ENCODE results near the gene UGT1A9. TPM values are rescaled to one million over a fixed set of nuclear protein-coding genes. Genes with fewer than 3 reads are reported as not detected.

Gene UGT1A9
- total RNA-seq, 1 experiment from 2014 or later = not detected

GRCh38 chr2:233650981-233651380 lies 20.7 kb upstream of the UGT1A9 start:
- no peak overlapping the region for H2BK20ac ChIP-seq (ENCODE audit: low read depth, low read length, poor library complexity, severe bottlenecking)
- no peaks in the 10 kb centered on the region for H4K20me1 ChIP-seq (ENCODE audit: control insufficient read depth, insufficient read depth, insufficient read length)
- H2AFZ ChIP-seq (ENCODE audit: low read length) = no peak overlapping the region
- no peak overlapping the region for H4K8ac ChIP-seq (replicated peaks; ENCODE audit: insufficient read length, low read depth, low read length)
- no peak overlapping the region for H4K91ac ChIP-seq (ENCODE audit: insufficient read length, low read depth, low read length)
- no peak overlapping the region for H2BK15ac ChIP-seq (ENCODE audit: low read depth, low read length)
- no peak overlapping the region for H3T11ph ChIP-seq (ENCODE audit: low read length)
- H3K27me3 ChIP-seq (ENCODE audit: insufficient read depth, low read length) = no peaks in the 10 kb centered on the region
- no peak overlapping the region for H3K18ac ChIP-seq (ENCODE audit: insufficient read length, low read depth, low read length)
- no peak overlapping the region for H3K14ac ChIP-seq (ENCODE audit: insufficient read depth, low read length)
- TF ChIP-seq, protein P1, sequence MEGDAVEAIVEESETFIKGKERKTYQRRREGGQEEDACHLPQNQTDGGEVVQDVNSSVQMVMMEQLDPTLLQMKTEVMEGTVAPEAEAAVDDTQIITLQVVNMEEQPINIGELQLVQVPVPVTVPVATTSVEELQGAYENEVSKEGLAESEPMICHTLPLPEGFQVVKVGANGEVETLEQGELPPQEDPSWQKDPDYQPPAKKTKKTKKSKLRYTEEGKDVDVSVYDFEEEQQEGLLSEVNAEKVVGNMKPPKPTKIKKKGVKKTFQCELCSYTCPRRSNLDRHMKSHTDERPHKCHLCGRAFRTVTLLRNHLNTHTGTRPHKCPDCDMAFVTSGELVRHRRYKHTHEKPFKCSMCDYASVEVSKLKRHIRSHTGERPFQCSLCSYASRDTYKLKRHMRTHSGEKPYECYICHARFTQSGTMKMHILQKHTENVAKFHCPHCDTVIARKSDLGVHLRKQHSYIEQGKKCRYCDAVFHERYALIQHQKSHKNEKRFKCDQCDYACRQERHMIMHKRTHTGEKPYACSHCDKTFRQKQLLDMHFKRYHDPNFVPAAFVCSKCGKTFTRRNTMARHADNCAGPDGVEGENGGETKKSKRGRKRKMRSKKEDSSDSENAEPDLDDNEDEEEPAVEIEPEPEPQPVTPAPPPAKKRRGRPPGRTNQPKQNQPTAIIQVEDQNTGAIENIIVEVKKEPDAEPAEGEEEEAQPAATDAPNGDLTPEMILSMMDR (conservative IDR thresholded peaks at IDR 0.05) = no peak
- no peak overlapping the region for H3K56ac ChIP-seq (ENCODE audit: insufficient read length, low read depth, low read length)
- no peak overlapping the region for H3K23ac ChIP-seq (ENCODE audit: insufficient read length, low read depth, low read length)
- H3K4me1 ChIP-seq (ENCODE audit: insufficient read depth, low read length) = no peaks in the 10 kb centered on the region
- peaks cover 11% of the 10 kb centered on the region for H3K27me3 Mint-ChIP-seq (ENCODE audit: low read depth)
- H3K27ac ChIP-seq (ENCODE audit: insufficient read length, low read depth, low read length) = no peak overlapping the region
- no peak overlapping the region for H3K4ac ChIP-seq (ENCODE audit: low read depth, low read length)
- H2BK12ac ChIP-seq (ENCODE audit: insufficient read length, low read depth, low read length) = no peak overlapping the region
- H3K79me1 ChIP-seq (ENCODE audit: insufficient read depth, low read depth, low read length, poor library complexity, severe bottlenecking) = no peaks in the 10 kb centered on the region
- no peaks in the 10 kb centered on the region for H3K23me2 ChIP-seq (ENCODE audit: insufficient read length, low read depth, low read length, poor library complexity, severe bottlenecking)
- peaks cover 9 to 17% (median 16%) of the 10 kb centered on the region in 3 experiments for H3K36me3 Mint-ChIP-seq (ENCODE audit: insufficient read depth in 1 of 3, low read depth in 3 of 3)
- peaks cover 19 to 22% of the 10 kb centered on the region in 2 experiments for H3K9me3 Mint-ChIP-seq
- H3K27ac Mint-ChIP-seq = no peak overlapping the region
- no peaks in the 10 kb centered on the region for H3K4me1 Mint-ChIP-seq
- H3K79me2 ChIP-seq (ENCODE audit: insufficient read depth, low read length) = no peaks in the 10 kb centered on the region
- no peak overlapping the region for H2BK5ac ChIP-seq (ENCODE audit: insufficient read length, low read length)
- no peak overlapping the region for H3K4me3 Mint-ChIP-seq
- no peak overlapping the region for H4K5ac ChIP-seq (ENCODE audit: insufficient read length, low read depth, low read length)
- H3K9me3 ChIP-seq (ENCODE audit: control insufficient read depth, low read depth, low read length) = peaks cover 2% of the 10 kb centered on the region
- no peak overlapping the region for H2AK5ac ChIP-seq (ENCODE audit: insufficient read length, low read length)
- H3K4me2 ChIP-seq (ENCODE audit: insufficient read depth, insufficient read length, low read length) = no peak overlapping the region
- no CpG with 5 or more reads among the region's 4 CpGs for WGBS (ENCODE audit: extremely low coverage, insufficient read length, low lambda C conversion rate)
- no peak overlapping the region for H2BK120ac ChIP-seq (ENCODE audit: low read depth, low read length, poor library complexity, severe bottlenecking)
- H3K9ac ChIP-seq (ENCODE audit: extremely low read depth, insufficient read length, low read length) = no peak overlapping the region
- no peak for DNase-seq

Data from H9 (cell line).